ENCODE data around the gene IPMK. TPM values are rescaled to one million over a fixed set of nuclear protein-coding genes. Genes with fewer than 3 reads are reported as not detected.
"Not testable (repeated sequence)": the region's sequence is repeated elsewhere in the genome, so short reads cannot be mapped to it uniquely, and the experiment has no call there.

IPMK gene
- polyA plus RNA-seq, 1 experiment, result 3.1 TPM

GRCh38 chr10:58158806-58159205 lies 108.9 kb downstream of the IPMK start:
- CTCF ChIA-PET, result no interaction called here

GRCh38 chr10:58157076-58157766 lies 110.5 kb downstream of the IPMK start:
- H3K27me3 ChIP-seq (ENCODE audit: control insufficient read depth, insufficient read depth, low read length), result peaks cover 2% of the 10 kb centered on the region
- H3K27ac ChIP-seq (ENCODE audit: low read depth, low read length), result no peak overlapping the region
- TF ChIP-seq CTCF (IDR thresholded peaks at IDR 0.05; ENCODE audit: low read depth, low read length), result no peak
- DNase-seq (ENCODE audit: low read depth, low spot score), result peak; percentile 88
- H3K9me3 ChIP-seq (ENCODE audit: control insufficient read depth, insufficient read depth, low read length), result no peaks in the 10 kb centered on the region
- ChIA-PET CTCF (interaction anchor here (1.1 to 1.4 kb wide), 2 partner anchors 134 to 143 kb away, joined by 4 to 5 read pairs; no protein-coding TSS in a partner anchor), POLR2A (interaction anchor here (0.6 kb wide), 1 partner anchor 84 kb away, joined by 7 read pairs; no protein-coding TSS in a partner anchor)
- no peak overlapping the region for H3K4me3 ChIP-seq (ENCODE audit: low read depth, low read length)

More at GRCh38 chr10:58158806-58159205, 108.9 kb downstream of the IPMK start:
- peaks cover 7% of the 10 kb centered on the region for H3K27me3 ChIP-seq (ENCODE audit: control insufficient read depth, insufficient read depth, low read length)
- H3K9me3 ChIP-seq (ENCODE audit: control insufficient read depth, insufficient read depth, low read length), result no peaks in the 10 kb centered on the region
- peak; percentile 39 for DNase-seq (ENCODE audit: low read depth, low spot score)
- POLR2A ChIA-PET, result no interaction called here
- H3K27ac ChIP-seq (ENCODE audit: low read depth, low read length), result no peak overlapping the region
- no peak overlapping the region for H3K4me3 ChIP-seq (ENCODE audit: low read depth, low read length)
- no peak for TF ChIP-seq CTCF (IDR thresholded peaks at IDR 0.05; ENCODE audit: low read depth, low read length)

DNA sequence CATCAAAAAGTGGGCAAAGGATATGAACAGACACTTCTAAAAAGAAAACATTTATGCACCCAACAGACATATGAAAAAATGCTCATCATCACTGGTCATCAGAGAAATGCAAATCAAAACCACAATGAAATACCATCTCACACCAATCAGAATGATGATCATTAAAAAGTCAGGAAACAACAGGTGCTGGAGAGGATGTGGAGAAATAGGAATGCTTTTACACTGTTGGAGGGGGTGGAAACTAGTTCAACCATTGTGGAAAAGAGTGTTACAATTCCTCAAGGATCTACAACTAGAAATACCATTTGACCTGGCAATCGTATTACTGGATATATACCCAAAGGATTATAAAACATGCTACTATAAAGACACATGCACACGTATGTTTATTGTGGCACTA lies 111.8 kb downstream of the IPMK start:
- H3K27ac ChIP-seq (ENCODE audit: low read depth, low read length); CTCF ChIA-PET; H3K9me3 ChIP-seq (ENCODE audit: control insufficient read depth, insufficient read depth, low read length); DNase-seq (ENCODE audit: low read depth, low spot score); POLR2A ChIA-PET; H3K27me3 ChIP-seq (ENCODE audit: control insufficient read depth, insufficient read depth, low read length); H3K4me3 ChIP-seq (ENCODE audit: low read depth, low read length): not testable (repeated sequence)

GRCh38 chr10:58153751-58154150 lies 113.9 kb downstream of the IPMK start:
- Histone ChIP-seq H3K4me3 (ENCODE audit: low read depth, low read length) (no peak overlapping the region), H3K27ac (ENCODE audit: low read depth, low read length) (no peak overlapping the region), H3K9me3 (ENCODE audit: control insufficient read depth, insufficient read depth, low read length) (no peaks in the 10 kb centered on the region), H3K27me3 (ENCODE audit: control insufficient read depth, insufficient read depth, low read length) (no peaks in the 10 kb centered on the region)
- ChIA-PET CTCF (interaction anchor here (2.5 to 2.6 kb wide), 2 partner anchors 24 to 814 kb away, joined by 19 to 28 read pairs; no protein-coding TSS in a partner anchor), POLR2A (no interaction called here)
- TF ChIP-seq CTCF (IDR thresholded peaks at IDR 0.05; ENCODE audit: low read depth, low read length), result no peak
- DNase-seq (ENCODE audit: low read depth, low spot score), result no peak

DNA sequence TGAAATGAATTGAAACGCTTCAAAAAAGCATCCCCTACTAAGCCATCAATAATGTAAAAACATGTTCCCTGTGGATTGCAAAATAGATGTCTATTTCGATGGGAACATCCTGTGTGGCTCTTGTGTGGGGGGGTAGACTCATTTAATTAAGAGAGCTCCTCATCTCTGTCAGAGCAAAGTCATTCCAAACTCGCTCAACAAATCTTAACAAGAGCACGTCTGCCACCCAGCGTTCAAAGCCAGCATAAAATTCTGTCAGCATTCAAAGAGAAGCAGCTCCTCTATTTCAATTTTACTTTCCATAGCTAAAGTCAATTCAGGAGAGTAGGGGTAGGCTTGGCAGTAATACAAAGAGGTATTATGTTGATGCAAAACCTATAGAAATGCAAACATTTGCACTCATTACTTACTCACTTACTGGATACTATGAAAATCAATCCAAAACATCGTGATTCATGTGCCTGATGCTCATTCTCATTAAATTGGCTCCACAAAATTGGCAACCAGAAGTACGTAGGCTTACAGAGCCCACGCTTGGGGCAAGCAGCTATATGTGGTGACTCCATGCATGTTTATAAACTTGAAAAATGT lies 114.9 kb downstream of the IPMK start:
- no peaks in the 10 kb centered on the region for H3K27me3 ChIP-seq (ENCODE audit: control insufficient read depth, insufficient read depth, low read length)
- DNase-seq (ENCODE audit: low read depth, low spot score), result peak; percentile 23
- no peaks in the 10 kb centered on the region for H3K9me3 ChIP-seq (ENCODE audit: control insufficient read depth, insufficient read depth, low read length)
- H3K27ac ChIP-seq (ENCODE audit: low read depth, low read length), result no peak overlapping the region
- H3K4me3 ChIP-seq (ENCODE audit: low read depth, low read length), result no peak overlapping the region
- CTCF ChIA-PET, result interaction anchor here (0.7 to 2.6 kb wide), 20 partner anchors 9 to 813 kb away, joined by 3 to 28 read pairs (median 4); no protein-coding TSS in a partner anchor
- POLR2A ChIA-PET, result no interaction called here
- TF ChIP-seq CTCF (IDR thresholded peaks at IDR 0.05; ENCODE audit: low read depth, low read length), result peak; percentile 75
